Mammary epithelial cell (primary cell): ENCODE results near the gene FAM110D.

Experiments used
- EZH2 ChIP-seq: IDR thresholded peaks from 2 replicates; pipeline ENCODE4 v1.6.1; 2012; ENCODE audit warnings: low read length, inconsistent platforms, borderline replicate concordance
- TF ChIP-seq, protein P1 (sequence below), 2 donors: IDR thresholded peaks in 1 of 2; conservative IDR thresholded peaks in 1 of 2; 2 replicates each; pipeline ENCODE4 v1.5.1; 2011 to 2012; ENCODE audit warnings: inconsistent platforms in 2 of 2, low read length in 2 of 2, mild to moderate bottlenecking in 2 of 2, control low read depth in 1 of 2, low read depth in 1 of 2; ENCODE audit not compliant: insufficient read depth in 1 of 2; ENCODE audit errors: extremely low read depth in 1 of 2

DNA sequence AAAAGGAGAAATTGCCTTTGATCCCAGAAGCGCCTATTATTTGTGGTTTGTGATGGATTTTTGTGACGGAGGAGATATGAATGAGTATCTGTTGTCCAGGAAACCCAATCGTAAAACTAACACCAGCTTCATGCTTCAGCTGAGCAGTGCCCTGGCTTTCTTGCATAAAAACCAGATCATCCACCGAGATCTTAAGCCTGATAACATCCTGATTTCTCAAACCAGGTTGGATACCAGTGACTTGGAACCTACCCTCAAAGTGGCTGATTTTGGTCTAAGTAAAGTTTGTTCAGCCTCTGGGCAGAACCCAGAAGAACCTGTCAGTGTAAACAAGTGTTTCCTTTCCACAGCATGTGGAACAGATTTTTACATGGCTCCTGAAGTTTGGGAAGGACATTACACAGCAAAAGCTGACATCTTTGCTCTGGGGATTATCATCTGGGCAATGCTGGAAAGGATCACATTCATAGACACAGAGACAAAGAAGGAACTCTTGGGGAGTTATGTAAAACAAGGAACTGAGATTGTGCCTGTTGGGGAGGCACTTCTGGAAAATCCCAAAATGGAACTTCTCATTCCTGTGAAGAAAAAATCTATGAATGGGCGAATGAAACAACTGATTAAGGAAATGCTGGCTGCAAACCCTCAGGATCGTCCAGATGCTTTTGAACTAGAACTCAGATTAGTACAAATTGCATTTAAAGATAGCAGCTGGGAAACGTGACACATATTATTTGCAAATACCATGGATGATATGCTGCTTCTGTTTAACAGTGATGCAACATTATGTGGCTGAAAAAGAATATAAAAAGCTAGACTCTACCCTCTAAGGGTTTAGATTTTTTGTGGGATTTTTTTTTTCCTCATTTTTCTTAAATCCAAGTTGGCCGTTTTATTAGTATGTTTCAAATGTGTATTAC, 36.8 kb upstream of the FAM110D start:
- TF ChIP-seq, protein P1, sequence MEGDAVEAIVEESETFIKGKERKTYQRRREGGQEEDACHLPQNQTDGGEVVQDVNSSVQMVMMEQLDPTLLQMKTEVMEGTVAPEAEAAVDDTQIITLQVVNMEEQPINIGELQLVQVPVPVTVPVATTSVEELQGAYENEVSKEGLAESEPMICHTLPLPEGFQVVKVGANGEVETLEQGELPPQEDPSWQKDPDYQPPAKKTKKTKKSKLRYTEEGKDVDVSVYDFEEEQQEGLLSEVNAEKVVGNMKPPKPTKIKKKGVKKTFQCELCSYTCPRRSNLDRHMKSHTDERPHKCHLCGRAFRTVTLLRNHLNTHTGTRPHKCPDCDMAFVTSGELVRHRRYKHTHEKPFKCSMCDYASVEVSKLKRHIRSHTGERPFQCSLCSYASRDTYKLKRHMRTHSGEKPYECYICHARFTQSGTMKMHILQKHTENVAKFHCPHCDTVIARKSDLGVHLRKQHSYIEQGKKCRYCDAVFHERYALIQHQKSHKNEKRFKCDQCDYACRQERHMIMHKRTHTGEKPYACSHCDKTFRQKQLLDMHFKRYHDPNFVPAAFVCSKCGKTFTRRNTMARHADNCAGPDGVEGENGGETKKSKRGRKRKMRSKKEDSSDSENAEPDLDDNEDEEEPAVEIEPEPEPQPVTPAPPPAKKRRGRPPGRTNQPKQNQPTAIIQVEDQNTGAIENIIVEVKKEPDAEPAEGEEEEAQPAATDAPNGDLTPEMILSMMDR (conservative IDR thresholded peaks at IDR 0.05 in 1 of 2, IDR thresholded peaks at IDR 0.05 in 1 of 2; ENCODE audit: extremely low read depth in 1 of 2, insufficient read depth in 1 of 2, low read depth in 1 of 2, low read length in 2 of 2) = no peak
- TF ChIP-seq EZH2 = no peak
